Measurements from ENCODE around the gene NCMAP. TPM values are rescaled to one million over a fixed set of nuclear protein-coding genes. Genes with fewer than 3 reads are reported as not detected.

The NCMAP gene
- total RNA-seq, 1 donor from 2014 or later = not detected

GRCh38 chr1:24567792-24568388 is 12.0 kb downstream of the NCMAP start:
- intact Hi-C loops (cut with micrococcal nuclease) = no loop called here

GRCh38 chr1:24568475-24568874 is 12.6 kb downstream of the NCMAP start:
- intact Hi-C loops (cut with micrococcal nuclease) = no loop called here

GRCh38 chr1:24570265-24571125 is 14.6 kb downstream of the NCMAP start:
- intact Hi-C loops (cut with micrococcal nuclease) = no loop called here

- intact Hi-C loops (cut with micrococcal nuclease) = no loop called here
Measured at GRCh38 chr1:24572301-24572700, 16.4 kb downstream of the NCMAP start.

- intact Hi-C loops (cut with micrococcal nuclease) = no loop called here
Measured at GRCh38 chr1:24575905-24576587, 20.2 kb downstream of the NCMAP start.

GRCh38 chr1:24578846-24579245 is 23.0 kb downstream of the NCMAP start:
- intact Hi-C loops (cut with micrococcal nuclease) = no loop called here

GRCh38 chr1:24580756-24581155 is 24.9 kb downstream of the NCMAP start:
- intact Hi-C loops (cut with micrococcal nuclease) = no loop called here

- intact Hi-C loops (cut with micrococcal nuclease) = no loop called here
Measured at GRCh38 chr1:24584171-24584647, 28.3 kb downstream of the NCMAP start.

- intact Hi-C loops (cut with micrococcal nuclease) = loop anchor here (2.0 to 5.0 kb wide), 2 partner anchors 49 to 385 kb away; no protein-coding TSS in a partner anchor
Measured at GRCh38 chr1:24586119-24586518, 30.2 kb downstream of the NCMAP start.

GRCh38 chr1:24586970-24587820 is 31.3 kb downstream of the NCMAP start:
- intact Hi-C loops (cut with micrococcal nuclease) = loop anchor here (1.0 to 5.0 kb wide), 3 partner anchors 50 to 386 kb away; partner anchors contain the start of gene NIPAL3

- intact Hi-C loops (cut with micrococcal nuclease) = loop anchor here (5.0 kb wide), 1 partner anchor 51 kb away; no protein-coding TSS in a partner anchor
Measured at GRCh38 chr1:24588573-24588972, 32.7 kb downstream of the NCMAP start.

GRCh38 chr1:24589200-24589599 is 33.3 kb downstream of the NCMAP start:
- intact Hi-C loops (cut with micrococcal nuclease) = loop anchor here (5.0 kb wide), 1 partner anchor 52 kb away; no protein-coding TSS in a partner anchor

GRCh38 chr1:24591781-24592180 is 35.9 kb downstream of the NCMAP start:
- intact Hi-C loops (cut with micrococcal nuclease) = no loop called here

GRCh38 chr1:24594328-24594598 is 38.4 kb downstream of the NCMAP start:
- intact Hi-C loops (cut with micrococcal nuclease) = no loop called here

GRCh38 chr1:24596401-24596880 is 40.6 kb downstream of the NCMAP start:
- intact Hi-C loops (cut with micrococcal nuclease) = no loop called here

- intact Hi-C loops (cut with micrococcal nuclease) = no loop called here
Measured at GRCh38 chr1:24599265-24599664, 43.4 kb downstream of the NCMAP start.

GRCh38 chr1:24600551-24600950 is 44.7 kb downstream of the NCMAP start:
- intact Hi-C loops (cut with micrococcal nuclease) = no loop called here

GRCh38 chr1:24605534-24606295 is 49.8 kb downstream of the NCMAP start:
- intact Hi-C loops (cut with micrococcal nuclease) = no loop called here

GRCh38 chr1:24606296-24606605 is 50.4 kb downstream of the NCMAP start:
- intact Hi-C loops (cut with micrococcal nuclease) = no loop called here

GRCh38 chr1:24606621-24607020 is 50.7 kb downstream of the NCMAP start:
- intact Hi-C loops (cut with micrococcal nuclease) = no loop called here
